NCI-H748 treated with DMSO at 0.1 percent for 48 hours (cell line): Measurements from ENCODE around the gene FUT2.
A peak's percentile ranks its signal among the peaks of the same experiment; 100 is the strongest.
"Not testable (repeated sequence)": the region's sequence is repeated elsewhere in the genome, so short reads cannot be mapped to it uniquely, and the experiment has no call there.

Source experiments
- DNase-seq: peaks from one replicate; lab custom pipeline; 2025; lab: John Stamatoyannopoulos, UW

Gene FUT2

DNA sequence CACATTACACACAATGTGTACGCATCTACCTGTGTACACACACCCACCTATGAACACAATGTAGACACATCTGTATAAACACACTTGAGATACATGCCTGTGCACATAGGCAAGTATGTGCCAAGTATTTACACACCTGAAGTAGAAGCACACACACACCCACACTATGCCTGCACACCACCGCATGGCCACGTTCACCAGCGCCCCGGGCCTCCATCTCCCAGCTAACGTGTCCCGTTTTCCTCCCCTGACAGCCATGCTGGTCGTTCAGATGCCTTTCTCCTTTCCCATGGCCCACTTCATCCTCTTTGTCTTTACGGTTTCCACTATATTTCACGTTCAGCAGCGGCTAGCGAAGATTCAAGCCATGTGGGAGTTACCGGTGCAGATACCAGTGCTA, 6.9 kb downstream of the FUT2 start:
- DNase-seq = no peak

DNA sequence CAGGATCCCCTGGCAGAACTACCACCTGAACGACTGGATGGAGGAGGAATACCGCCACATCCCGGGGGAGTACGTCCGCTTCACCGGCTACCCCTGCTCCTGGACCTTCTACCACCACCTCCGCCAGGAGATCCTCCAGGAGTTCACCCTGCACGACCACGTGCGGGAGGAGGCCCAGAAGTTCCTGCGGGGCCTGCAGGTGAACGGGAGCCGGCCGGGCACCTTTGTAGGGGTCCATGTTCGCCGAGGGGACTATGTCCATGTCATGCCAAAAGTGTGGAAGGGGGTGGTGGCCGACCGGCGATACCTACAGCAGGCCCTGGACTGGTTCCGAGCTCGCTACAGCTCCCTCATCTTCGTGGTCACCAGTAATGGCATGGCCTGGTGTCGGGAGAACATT, 7.5 kb downstream of the FUT2 start:
- no peak for DNase-seq

DNA sequence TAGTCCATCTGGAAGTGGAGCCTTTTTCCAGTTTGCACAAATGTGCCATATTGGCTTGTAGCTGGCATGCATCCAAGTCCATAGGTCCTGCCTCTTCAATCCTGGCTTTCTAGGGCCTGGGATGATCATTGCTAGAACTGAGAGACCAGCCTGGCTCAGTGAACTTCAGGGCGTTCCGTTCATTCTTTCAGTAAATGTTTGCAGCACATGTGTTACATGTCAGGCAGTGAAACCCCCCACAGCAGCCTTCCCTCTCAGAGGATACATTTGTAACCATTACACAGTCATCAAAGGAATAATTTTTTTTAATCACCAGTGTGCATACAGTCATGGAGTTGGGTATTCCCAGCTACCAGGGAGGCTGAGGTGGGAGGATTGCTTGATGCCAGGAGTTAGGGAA, 9.7 kb downstream of the FUT2 start:
- no peak for DNase-seq

DNA sequence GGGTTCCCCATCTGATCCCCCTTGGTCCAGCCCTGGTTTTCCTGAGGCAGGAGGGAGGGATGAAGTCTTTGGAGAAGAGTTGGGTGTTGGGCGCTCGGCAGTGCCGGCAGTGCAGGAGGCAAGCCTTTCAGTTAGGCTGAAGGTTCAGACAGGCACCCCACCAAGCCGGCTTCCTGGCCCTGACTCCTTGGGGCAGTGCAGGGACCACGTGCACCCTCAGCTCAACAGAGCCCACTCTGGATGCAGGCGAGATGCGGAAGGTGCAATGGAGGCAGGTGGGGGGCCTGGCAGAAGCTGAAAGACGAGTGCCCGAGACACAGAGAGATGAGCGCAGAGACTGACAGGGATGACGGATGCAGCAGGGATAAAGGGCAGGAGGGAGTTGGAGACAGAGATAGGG, 12.7 kb downstream of the FUT2 start:
- DNase-seq = no peak

DNA sequence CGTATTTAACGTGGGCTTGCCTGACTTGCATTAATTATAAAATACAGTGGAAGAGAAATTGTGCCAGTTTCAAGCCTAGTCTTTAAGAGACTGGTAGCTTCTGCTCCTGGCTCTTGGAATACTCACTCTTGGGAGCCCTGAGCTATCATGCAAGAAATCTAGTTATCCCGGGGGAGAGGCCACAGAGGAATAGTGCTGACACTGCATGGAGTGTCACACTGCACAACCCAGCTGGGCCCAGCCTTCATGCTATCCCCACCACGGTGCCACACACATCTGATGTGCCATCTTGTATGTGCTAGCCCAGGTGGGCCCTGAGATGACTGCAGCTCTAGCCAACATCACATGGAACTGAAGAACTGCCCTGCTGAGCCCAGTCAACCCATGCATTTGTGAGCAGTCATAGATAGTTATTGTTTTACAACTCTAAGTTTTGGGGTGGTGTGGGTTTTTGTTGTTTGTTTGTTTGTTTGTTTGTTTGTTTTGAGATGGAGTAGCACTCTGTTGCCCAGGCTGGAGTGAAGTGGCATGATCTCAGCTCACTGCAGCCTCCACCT, 15.4 kb downstream of the FUT2 start:
- no peak for DNase-seq

DNA sequence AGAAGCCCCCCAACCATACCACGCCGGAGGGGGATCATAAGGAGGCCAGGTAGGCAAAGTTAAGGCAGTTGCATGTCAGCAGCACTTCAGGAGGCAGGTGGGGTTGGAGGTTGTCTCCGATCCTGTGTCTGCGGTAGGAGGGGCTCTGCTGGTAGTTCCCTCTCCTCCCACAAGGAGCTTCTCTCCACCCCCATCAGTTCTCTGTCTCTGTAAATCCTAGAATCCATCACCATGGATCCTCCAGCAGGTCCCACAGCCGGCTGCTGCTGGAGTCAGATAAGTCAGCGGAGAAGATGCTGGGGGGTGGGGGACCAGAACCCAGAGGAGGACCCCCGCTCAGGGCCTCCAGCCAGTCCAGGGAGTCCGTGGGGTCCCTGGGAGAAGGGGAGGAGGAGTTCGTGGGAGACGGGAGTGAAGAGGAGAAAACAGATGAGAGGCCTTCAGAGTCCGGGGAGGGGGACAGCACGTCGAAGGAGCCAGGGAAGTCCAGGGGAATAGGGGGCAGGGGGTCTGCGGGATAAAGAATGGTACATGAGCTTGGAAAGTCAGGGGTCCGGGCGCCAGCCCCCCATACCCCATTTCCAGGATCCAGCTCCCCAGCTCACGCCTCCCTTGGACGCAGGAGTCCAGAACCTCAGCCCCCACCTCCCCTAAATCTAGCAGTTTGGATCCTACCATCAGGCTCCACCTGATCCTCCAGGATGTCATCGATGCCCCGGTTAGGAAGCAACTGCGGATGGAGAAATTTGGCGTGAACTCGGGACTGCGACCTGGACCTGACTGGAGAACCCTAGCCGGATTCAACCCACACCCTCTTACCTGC, 17.5 kb downstream of the FUT2 start:
- DNase-seq = peak; percentile 14

DNA sequence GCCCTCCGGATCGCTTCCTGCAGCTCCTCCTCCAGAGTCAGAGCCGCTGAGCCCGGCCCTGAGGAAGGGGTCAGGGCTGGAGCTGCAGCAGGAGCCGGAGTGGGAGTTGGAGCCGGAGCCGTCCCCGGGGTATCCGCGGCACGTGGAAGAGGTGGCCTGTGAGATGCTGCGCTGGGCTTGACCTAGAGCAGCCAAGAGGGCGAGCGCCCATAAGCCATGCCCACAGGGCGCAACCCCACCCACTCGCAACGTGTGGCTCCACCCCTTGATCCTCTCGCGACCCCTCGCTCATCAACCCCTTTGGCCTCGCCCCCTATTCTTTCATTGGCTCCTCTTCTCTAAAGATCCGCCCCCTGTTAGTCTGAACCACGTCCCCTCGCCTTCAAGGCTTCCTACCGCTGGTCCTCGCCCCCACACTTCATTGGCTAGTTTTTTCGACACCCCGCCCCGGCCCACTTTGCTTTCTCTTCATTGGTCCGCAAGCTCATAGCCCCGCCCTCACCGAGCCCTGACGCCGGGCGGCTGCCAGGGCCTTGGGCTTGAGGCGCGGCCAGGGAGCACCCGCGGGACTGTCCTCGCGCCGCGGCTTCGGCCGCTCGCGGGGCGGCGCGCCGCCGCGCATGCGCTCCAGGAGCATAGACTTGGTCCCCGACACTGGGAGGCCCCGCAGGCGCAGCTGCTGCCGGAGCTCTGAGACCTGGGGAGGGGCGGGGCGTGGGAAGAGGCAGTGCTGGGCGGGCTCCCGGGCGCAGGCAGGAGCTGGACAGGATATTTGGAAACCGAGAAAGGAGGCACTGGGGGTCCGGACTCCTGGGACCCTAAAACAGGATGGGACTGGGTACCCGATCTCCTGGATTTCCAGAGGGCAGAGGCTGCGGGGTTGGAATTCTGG, 18.3 kb downstream of the FUT2 start:
- DNase-seq = peak; percentile 99

DNA sequence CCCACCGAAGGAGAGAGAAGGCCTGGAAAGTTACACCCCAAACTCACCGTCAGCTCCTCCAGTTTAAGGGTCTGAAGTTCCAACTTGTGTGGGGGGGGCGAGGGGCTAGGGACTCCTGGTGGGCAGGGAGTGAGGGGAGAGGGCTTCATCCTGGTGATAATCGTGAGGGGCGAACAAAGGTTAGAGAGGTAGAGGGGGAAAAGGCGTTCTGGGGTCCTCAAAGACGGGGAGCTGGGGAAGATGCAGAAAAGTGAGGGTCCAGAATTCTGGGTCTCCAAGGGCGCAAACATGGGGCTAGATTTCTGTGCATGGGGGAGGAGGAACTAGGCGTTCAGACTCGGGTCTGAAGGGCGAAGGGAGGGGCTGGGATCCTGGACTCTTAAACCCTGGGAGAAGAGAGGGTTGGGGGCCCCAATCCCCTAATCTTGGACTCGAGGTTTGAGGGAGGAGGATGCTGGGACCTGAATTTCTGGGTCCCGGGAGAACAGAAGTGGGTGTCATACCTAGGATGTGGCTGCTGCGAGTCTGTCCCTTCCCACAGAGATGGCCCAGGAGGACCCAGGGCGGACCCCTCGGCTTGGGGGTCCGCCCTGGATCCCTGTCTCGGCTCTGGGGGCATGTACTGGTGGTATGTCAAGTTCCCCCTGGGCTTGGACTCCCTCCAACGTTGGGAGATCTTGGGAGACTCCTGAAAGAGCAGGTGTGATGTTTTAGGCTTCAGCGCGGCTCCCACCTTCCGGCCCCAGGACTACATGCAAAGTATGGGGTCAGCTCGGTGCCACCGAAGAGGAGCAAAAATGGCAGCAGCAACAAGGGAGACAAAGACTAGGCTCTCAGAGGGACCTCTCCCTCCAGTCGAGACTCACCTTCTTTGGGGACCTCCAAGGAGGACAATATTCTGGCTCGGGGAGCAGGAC, 19.2 kb downstream of the FUT2 start:
- DNase-seq = no peak

DNA sequence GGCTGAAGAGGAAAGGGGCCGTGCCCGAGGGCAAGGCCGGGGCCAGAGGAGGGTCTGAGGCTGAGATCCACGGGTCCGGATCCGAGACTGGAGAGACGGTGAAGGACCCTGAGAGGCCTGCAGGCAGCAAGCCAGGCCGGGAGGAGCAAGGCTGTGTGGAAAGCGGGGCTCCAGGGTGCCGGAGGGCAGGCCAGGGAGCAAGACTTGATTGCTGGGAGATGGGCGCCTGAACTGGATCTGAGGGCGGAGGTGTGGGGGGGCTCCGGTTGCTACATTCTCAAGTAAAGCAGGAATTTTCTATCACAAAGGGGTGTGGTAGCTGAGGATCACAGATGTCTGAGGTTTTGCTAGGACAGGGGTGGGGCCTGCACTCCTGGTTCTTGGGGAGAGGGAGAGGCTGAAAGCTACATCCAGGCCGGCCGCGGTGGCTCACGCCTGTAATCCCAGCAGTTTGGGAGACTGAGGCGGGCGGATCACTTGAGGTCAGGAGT, 20.0 kb downstream of the FUT2 start:
- no peak for DNase-seq

DNA sequence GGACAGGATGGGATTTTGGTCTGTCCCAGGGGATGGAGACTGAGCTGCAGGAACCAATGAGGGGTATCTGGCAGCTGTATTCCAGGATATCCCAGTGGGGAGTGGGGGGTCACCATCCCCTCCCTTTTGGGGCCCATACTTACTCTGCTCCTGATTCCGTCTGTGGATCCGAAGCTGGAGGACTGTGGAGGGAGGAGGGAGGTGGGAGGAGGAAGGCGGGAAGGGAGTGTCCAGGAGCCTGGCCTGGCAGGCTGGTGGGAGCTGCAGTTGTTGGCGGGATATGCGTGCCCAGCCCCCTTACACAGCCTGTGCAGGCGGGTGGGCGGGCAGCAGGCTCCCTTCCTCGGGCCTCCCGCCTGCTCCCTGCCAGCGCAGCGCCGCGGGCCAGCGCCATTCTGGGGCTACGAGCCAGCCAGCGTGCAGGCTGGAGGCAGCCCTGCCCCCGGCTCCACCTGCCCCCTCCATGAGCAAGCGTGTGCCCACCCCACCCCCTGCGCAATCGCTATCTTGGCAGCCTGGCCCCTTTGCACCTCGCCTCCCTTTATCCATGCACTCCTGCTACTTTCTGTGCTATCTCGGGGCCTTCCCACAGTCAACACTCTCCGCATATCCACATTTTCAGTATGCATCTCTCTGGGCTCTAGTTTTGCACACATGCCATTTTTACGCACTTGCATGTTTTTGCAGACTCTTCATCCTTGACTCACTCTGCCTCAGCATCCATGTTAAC, 21.0 kb downstream of the FUT2 start:
- no peak for DNase-seq

DNA sequence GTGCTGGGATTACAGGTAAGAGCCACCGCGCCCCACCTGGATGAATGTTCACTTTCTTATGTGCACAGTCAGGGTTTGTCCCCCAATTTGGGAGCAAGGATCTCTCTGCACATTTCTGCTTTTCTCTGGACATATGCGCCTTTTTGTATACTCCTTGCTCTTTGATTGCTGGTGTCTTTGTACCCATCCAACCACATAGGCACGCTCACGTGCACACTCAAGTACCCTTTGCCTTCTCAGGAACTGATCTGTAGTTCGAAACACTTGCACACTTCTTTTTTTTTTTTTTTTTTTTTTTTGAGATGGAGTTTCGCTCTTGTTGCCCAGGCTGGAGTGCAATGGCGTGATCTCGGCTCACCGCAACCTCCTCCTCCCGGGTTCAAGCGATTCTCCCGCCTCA, 22.3 kb downstream of the FUT2 start:
- not testable (repeated sequence) for DNase-seq

DNA sequence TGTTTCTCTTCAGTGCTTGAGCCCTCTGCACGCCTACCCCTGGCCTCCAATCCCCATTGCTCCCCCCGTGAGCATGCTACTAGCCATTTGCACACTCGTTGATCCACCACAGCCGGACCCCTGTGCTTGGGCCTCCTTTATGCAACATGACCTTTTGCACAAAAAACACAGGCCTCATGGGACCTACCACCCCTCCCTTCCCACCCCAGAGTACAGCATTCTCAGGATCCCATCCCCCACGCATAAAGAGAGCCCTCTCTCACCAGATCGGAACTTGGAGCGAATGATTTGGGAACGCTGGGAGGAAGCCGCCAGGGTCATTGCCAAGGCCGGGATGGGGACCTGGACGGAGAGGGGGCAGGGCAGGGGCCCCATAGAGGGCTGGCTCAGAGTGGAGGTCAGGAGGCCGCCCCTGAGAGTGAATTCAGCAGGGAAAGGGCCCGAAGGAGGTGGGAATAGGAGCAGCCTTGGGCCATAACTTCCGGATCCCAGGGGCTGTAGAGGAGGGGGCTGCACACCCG, 23.0 kb downstream of the FUT2 start:
- DNase-seq = no peak

DNA sequence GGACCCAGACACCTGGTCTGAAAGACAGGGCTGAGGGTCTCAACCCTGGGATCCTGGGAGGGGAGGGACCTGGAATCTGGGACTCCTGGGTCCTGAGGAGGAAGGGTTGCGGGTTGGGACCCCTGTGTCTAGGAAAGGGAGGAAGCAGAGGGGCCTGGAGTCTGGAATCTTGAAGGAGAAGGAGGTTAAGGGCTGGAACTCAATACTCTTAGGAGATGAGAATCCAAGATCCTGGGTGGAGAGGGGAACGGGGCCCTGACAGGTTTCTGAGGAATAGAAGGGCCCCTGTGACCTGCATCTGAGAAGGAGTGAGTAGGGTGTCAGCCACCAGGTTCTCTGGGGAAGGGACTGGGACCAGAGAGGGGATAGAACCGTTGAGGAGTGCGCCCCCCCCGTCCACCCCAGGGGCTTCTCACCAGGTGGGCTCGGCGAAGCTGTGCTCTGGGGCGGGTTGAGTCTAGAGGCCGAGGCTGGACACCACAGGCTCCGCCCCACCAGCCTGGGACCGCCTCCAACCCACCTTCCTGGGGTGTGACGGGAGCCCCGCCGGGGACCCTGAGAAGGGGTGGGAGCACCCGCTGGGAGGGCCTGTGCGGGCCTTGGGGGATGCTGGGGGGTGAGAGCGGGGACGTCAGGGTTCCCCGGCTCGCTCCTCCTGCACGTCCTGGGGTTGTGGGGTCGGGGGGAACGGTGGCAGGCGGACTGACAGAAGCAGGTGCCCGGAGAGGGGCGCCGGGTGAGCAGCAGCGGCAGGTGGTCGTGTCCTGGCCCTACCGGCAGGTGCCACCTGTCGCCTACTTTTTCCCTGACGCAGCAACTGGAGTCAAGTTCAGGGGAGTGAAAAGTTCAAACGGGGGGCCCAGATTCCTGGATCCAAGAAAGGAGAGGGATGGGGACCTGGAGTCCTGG, 23.7 kb downstream of the FUT2 start, which contains the start of gene MAMSTR:
MAMSTR (minus strand) TSS at position 463 of the 909 bp plus-strand sequence. CDS start 694 bp downstream, outside the sequence.
- no peak for DNase-seq

DNA sequence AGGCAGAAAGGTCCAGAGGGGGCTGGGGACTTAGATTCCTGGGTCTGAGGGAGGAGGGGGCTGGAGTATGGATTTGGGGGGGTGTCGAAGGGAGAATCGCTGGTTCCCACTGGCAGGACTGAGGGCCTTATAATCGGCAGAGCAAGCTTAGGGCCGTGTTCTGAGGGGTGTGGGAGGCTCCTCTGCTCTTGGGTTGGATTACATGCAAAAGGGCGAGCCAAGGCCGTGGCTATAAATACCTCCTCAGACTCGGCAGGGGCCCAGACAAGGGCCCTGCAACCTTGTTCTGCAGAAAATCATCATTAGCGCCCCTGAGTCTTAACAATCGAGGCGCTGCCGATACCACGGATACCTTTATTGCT, 24.5 kb downstream of the FUT2 start:
- DNase-seq = no peak

DNA sequence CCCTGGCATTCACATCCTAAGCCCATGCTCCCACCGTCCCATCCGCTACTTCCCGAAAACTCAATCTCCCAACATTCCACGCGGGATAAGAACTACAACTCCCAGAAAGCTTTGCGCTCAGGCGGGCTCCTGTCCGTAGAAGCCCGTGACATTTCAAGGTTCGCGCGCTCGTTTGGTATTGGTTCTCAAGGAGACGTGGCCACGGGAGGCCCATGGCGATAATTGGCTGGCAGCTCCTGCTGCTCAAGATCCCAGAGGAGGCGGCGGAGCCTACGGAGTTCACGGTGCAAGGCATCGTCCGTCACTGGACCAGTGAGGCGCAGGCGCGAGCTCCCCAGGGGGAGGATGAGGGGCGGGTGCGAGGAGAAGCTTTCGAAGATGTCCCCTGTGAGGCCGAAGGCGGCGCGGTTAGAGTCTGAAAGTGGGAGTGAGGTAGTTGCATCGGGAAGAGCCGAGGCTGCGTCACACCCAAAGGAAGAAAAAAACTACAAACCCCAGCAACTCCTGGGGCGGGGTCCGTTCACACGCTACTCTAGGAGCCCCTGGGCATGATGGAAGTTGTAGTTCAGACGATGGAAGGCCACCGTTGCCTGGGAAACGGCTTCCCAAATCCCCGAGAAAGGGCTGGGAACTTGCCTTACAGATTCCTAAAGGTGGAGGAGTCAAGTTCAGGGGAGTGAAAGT, 25.0 kb downstream of the FUT2 start:
- DNase-seq = peak; percentile 98

DNA sequence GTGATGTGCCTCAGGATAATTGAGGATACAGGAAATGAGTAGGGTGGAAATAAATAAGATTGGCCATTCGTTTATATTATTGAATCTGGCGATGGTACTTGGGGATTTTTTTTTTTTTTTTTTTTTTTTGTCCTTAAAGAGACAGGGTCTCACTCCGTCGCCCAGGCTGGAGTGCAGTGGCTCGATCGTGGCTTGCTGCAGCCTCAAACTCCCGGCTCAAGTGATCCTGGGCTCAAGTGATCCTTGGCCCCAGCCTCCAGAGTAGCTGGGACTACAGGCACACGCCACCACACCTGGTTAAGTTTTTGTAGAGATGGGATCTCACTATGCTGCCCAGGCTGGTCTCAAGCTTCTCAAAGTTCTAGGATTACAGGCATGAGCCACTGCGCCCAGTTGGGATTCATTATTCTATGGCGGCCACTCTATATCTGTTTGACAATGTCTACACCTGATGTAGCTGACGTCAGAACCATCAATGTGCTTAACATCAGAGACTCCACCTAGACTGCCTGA, 26.5 kb downstream of the FUT2 start:
- no peak for DNase-seq

DNA sequence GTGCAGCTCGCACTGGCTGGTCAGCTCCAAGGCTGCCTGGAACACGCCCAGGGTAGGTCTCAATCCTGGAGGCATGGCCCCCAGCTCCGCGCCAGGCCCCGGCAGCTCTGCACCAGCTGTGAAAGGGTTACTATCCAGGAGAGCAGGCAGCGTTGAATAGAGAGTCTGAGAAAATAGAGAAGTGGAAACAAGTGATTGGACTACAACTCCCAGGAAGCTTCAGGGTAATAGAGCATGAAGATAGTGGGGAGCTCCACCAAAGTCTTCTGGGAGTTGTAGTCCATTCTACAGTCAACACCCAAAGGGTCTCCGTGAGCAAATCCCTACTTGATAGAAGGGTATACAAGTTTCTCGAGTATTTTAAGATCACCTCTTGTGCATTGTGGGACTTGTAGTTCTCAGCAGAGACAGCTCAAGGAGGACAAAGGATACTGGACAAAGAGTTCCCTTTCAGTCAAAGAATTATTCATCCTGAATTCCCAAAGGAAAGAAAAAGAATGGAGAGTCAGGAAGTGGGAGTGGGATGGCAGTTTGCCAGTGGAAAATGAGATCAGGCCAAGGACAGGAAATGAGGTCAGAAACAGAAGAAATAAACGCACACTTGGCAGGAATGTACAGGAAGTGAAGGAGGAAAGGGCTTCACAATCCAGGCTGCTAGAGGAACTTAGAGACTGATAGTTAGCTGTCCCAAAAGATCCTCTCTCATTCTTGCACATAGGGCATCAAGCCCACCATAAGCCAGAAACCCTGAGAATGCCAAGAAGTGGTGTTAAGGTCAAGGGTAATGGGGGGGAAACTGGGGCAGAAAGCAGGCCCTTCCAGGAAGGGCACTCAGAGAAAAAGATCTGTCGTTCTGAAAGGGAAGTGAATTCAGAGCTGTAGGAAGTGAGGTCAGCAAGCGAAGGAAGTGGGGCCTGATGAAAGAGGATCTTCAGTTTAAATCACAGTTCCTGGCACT, 29.3 kb downstream of the FUT2 start:
- peak; percentile 21 for DNase-seq

DNA sequence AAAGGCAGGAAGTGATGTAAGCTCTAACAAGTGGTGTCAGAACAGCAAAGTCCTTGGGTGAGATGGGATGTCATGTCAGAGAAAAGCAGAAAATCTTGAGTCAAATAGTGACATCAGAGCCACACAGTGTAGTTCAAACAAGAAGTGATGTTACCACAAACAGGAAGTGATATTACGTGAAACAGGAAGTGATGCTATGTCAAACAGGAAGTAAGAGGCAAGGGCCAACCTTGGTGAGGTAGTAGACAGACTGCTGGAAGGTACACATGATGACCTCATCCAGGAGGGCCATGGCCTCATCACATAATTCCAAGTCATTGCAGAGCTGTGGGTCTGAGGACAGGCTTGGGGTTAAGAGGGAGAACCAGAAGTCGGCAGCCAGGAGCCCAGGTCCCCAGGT, 30.8 kb downstream of the FUT2 start:
- no peak for DNase-seq
